D721Med (cell line): ENCODE measurements around the gene PHYH.
"Not testable (repeated sequence)": the region's sequence is repeated elsewhere in the genome, so short reads cannot be mapped to it uniquely, and the experiment has no call there.

ENCODE experiments used
- DNase-seq: peaks from one replicate; pipeline ENCODE4 v3.0.0; 2011; ENCODE audit warnings: low spot score; ENCODE audit not compliant: insufficient read length
- FAIRE-seq: peaks from 2 replicates; lab custom pipeline; 2011; peaks lifted over from hg19 to GRCh38; lab: Jason Lieb, UNC
- CTCF ChIP-seq: IDR thresholded peaks from 2 replicates; pipeline ENCODE4 v1.5.1; 2012; ENCODE audit warnings: mild to moderate bottlenecking, control low read depth; ENCODE audit not compliant: insufficient read depth; ENCODE audit errors: missing control alignments

The PHYH gene

DNA sequence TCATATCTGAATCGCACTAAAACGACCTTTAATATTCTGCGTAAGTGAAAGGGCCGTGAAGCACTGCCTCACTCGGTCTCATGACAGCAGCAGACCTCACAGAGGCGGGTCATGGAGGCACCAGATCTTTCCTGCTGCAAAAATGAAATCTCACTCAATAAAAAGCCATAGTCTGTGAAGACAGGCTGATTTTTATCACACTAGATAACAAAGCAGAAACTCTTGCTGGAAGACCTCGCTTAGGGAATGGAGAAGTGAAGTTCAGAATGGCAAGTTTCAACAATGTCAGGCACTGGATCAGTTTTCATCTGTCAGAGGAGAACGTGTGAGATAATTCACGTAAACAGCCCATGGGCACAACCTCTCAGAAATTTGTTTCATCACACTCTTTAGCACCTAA is 40.2 kb upstream of the PHYH start:
- no peak for DNase-seq
- TF ChIP-seq CTCF, result no peak
- FAIRE-seq, result no peak

DNA sequence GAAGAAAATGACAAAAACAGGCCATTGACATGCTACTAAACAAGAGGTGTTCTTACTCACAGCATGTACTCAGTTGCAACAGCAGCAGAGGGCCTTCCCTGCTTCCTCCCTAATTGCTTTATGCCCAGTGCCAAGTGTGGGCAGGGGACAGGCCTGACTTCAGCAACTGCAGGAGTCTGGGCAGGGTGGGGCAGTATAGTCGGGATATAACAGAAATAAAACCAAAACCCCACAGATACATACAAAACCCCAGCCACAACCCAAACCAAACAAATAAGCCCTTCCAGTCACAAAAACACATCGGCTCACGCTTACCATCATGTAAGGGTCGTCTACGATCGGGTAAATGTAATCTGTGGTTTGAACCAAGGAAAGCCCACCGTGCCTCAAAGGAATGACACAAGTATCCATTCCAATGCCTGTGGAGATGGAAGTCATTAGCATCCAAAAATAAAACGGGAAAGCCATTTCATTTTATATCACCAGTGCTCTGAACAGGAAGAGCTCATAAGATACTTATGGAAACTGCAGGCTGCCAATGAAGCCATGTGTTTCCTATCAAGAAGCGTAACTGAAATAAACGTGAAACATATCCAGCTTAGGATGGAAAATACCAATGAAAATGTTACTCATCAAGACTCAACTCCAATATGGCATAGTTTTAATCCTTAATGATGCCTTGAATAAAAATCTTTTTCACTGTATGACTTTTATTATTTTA is 38.7 kb upstream of the PHYH start:
- FAIRE-seq (no peak), DNase-seq (no peak)
- TF ChIP-seq CTCF, result no peak

- DNase-seq (no peak), FAIRE-seq (no peak)
- TF ChIP-seq CTCF, result no peak
These were observed 37.9 kb upstream of the PHYH start for GRCh38 chr10:13337827-13338196.

DNA sequence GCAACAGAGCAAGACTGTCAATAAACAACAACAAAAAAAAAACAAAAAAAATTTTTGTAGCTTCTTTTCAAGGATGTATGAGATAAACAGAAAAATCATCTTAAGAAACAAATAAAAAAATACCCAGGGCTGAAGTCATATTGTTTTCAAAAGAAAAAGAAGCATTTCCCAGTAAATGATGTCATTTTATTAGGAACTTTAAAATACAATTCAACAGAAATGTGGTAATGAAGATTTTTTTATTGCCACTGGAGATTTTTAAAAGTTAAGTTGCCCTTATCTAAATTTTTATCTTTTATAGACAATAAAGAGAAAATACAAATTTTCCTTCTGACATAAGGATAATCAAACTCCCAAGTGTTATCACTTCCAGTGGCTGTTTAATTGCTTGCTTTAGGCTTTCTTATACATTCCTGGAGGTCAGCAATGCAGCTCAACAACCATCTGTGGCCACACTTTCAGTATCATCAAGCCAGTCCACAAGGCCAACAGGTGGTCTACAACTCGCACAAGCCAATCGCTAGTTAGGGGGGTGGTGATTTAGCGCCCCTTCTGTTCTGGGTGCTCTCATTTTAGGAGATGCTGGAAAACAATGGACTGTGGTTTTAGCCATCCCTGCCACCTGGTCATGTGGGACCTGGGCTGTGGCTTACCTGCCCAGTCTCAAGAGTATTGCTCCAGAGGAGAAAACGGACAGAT is 37.4 kb upstream of the PHYH start:
- DNase-seq, result no peak
- TF ChIP-seq CTCF, result no peak
- no peak for FAIRE-seq

- FAIRE-seq, result no peak
- TF ChIP-seq CTCF, result no peak
- DNase-seq, result no peak
These were observed 36.0 kb upstream of the PHYH start for GRCh38 chr10:13335881-13336280.

DNA sequence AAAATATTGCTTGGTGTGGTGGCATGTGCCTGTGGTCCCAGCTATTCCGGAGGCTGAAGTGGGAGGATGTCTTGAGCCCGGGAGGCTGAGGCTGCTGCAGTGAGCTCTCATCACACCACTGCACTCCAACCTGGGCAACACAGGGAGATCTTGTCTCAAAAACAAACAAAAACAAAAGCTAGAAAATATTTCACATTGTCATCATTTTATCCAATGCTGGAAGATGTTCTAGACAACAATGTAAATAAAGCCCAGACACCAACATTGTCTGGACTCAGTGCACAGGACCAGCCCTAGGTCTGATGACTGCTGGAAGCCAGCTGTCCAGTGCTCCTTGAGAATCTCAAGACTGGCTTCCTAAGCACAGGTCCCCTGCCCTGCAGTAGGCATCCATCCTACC is 34.7 kb upstream of the PHYH start:
- FAIRE-seq (no peak), DNase-seq (no peak)
- no peak for TF ChIP-seq CTCF

- DNase-seq (no peak), FAIRE-seq (no peak)
- no peak for TF ChIP-seq CTCF
These were observed 31.8 kb upstream of the PHYH start for GRCh38 chr10:13331646-13332045.

GRCh38 chr10:13330980-13331379 is 31.1 kb upstream of the PHYH start:
- not testable (repeated sequence) for FAIRE-seq, DNase-seq
